ENCODE measurements around the gene TPSG1. TPM values are rescaled to one million over a fixed set of nuclear protein-coding genes. Genes with fewer than 3 reads are reported as not detected.

The TPSG1 gene
- total and polyA plus RNA-seq, 10 of the 15 experiments (the other 5 are each of a cell fraction or from before 2014, with no cell fraction given): not detected

DNA sequence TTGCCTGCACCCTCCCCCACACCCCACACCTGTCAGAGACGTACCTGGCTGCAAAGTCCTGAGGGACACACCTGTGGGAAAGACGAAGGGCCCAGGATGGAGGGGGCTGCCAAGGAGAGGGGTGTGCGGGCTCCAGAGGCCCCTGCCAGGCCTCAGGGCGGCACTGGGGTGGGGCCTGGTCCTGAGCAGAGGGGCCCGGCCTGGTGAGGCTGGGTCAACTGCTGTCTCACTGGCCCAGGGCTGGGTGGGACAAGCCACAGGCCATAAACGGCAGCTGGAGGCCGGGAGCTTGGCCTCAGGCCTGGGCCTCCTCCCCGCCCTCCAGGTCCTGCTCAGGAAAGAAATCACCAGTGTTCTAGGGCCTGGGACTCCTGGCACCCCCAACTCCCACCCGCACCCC, 510 bp downstream of the TPSG1 start:
- in situ Hi-C loops (cut with MboI) (no loop called here), intact Hi-C loops (cut with micrococcal nuclease; ENCODE audit: unreplicated experiment) (no loop called here)
- WGBS (ENCODE audit: insufficient coverage, insufficient replicate concordance, low lambda C conversion rate, missing lambda C conversion rate): 5% methylated on average over 9 of the region's 9 CpGs
- CTCF ChIA-PET: no interaction called here
- no peaks in the 10 kb centered on the region for H3K4me1 ChIP-seq (ENCODE audit: control insufficient read depth, insufficient read depth, low read length)
- BruUV-seq (replicated peaks): no TSS peak
- H3K27ac ChIP-seq (ENCODE audit: control insufficient read depth, insufficient read depth): no peak overlapping the region
- no peaks in the 10 kb centered on the region for H4K20me1 ChIP-seq (ENCODE audit: control insufficient read depth, insufficient read depth)
- ATAC-seq (no peak), DNase-seq (ENCODE audit: low read depth, low spot score) (no peak), FAIRE-seq (no peak)
- RAD21 ChIA-PET (ENCODE audit: unreplicated experiment): no interaction called here
- SMC1A ChIA-PET (ENCODE audit: uncharacterized antibody, unreplicated experiment): no interaction called here
- H3K4me2 ChIP-seq (ENCODE audit: control insufficient read depth, insufficient read depth): no peak overlapping the region
- no peaks in the 10 kb centered on the region for H3K9me3 ChIP-seq (replicated peaks; ENCODE audit: control insufficient read depth, insufficient read depth, low read length)
- no peaks in the 10 kb centered on the region for H3K79me2 ChIP-seq (ENCODE audit: control insufficient read depth, insufficient read depth, low read length)
- POLR2A ChIA-PET: no interaction called here
- no peak overlapping the region for H3K9ac ChIP-seq (ENCODE audit: control insufficient read depth, insufficient read depth, low read length)
- H2AFZ ChIP-seq (ENCODE audit: control insufficient read depth, low read depth, low read length): no peak overlapping the region
- H3K4me3 ChIP-seq: no peak overlapping the region
- H3K36me3 ChIP-seq (ENCODE audit: control insufficient read depth in 2 of 2, insufficient read depth in 2 of 2, low read length in 1 of 2): no peaks in the 10 kb centered on the region
- no peaks in the 10 kb centered on the region; a peak in 1 of 4 replicates for H3K27me3 ChIP-seq (replicated peaks in 1 of 2; ENCODE audit: control insufficient read depth in 2 of 2, insufficient read depth in 2 of 2, low read length in 1 of 2)
- no peak for TF ChIP-seq SIN3A (IDR thresholded peaks at IDR 0.05; ENCODE audit: low read depth, low read length)
- TF ChIP-seq CREB1 (IDR thresholded peaks at IDR 0.05; ENCODE audit: low read depth): no peak
- TF ChIP-seq CREM (IDR thresholded peaks at IDR 0.05; ENCODE audit: low read depth): no peak
- TF ChIP-seq RAD21 (IDR thresholded peaks at IDR 0.05; ENCODE audit: insufficient read depth, low read depth, low read length): no peak
- no peak for TF ChIP-seq ESRRA (IDR thresholded peaks at IDR 0.05; ENCODE audit: low read length)
- TF ChIP-seq NR2F1 (conservative IDR thresholded peaks at IDR 0.05): no peak
- TF ChIP-seq KLF5 (IDR thresholded peaks at IDR 0.05; ENCODE audit: partially characterized antibody): no peak
- TF ChIP-seq, protein P1, sequence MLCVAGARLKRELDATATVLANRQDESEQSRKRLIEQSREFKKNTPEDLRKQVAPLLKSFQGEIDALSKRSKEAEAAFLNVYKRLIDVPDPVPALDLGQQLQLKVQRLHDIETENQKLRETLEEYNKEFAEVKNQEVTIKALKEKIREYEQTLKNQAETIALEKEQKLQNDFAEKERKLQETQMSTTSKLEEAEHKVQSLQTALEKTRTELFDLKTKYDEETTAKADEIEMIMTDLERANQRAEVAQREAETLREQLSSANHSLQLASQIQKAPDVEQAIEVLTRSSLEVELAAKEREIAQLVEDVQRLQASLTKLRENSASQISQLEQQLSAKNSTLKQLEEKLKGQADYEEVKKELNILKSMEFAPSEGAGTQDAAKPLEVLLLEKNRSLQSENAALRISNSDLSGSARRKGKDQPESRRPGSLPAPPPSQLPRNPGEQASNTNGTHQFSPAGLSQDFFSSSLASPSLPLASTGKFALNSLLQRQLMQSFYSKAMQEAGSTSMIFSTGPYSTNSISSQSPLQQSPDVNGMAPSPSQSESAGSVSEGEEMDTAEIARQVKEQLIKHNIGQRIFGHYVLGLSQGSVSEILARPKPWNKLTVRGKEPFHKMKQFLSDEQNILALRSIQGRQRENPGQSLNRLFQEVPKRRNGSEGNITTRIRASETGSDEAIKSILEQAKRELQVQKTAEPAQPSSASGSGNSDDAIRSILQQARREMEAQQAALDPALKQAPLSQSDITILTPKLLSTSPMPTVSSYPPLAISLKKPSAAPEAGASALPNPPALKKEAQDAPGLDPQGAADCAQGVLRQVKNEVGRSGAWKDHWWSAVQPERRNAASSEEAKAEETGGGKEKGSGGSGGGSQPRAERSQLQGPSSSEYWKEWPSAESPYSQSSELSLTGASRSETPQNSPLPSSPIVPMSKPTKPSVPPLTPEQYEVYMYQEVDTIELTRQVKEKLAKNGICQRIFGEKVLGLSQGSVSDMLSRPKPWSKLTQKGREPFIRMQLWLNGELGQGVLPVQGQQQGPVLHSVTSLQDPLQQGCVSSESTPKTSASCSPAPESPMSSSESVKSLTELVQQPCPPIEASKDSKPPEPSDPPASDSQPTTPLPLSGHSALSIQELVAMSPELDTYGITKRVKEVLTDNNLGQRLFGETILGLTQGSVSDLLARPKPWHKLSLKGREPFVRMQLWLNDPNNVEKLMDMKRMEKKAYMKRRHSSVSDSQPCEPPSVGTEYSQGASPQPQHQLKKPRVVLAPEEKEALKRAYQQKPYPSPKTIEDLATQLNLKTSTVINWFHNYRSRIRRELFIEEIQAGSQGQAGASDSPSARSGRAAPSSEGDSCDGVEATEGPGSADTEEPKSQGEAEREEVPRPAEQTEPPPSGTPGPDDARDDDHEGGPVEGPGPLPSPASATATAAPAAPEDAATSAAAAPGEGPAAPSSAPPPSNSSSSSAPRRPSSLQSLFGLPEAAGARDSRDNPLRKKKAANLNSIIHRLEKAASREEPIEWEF (IDR thresholded peaks at IDR 0.05; ENCODE audit: insufficient replicate concordance, low read depth, low read length): no peak
- no peak for TF ChIP-seq ETV6 (conservative IDR thresholded peaks at IDR 0.05 in 1 of 2, IDR thresholded peaks at IDR 0.05 in 1 of 2; ENCODE audit: borderline replicate concordance in 1 of 2, low read depth in 1 of 2)
- no peak for TF ChIP-seq RFX5 (IDR thresholded peaks at IDR 0.05; ENCODE audit: low read depth, low read length)
- TF ChIP-seq, protein P2, sequence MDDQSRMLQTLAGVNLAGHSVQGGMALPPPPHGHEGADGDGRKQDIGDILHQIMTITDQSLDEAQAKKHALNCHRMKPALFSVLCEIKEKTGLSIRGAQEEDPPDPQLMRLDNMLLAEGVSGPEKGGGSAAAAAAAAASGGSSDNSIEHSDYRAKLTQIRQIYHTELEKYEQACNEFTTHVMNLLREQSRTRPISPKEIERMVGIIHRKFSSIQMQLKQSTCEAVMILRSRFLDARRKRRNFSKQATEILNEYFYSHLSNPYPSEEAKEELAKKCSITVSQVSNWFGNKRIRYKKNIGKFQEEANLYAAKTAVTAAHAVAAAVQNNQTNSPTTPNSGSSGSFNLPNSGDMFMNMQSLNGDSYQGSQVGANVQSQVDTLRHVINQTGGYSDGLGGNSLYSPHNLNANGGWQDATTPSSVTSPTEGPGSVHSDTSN (IDR thresholded peaks at IDR 0.05; ENCODE audit: insufficient replicate concordance, low read depth, low read length): no peak
- TF ChIP-seq POLR2A (IDR thresholded peaks at IDR 0.05; ENCODE audit: low read depth, low read length): no peak
- no peak for TF ChIP-seq ZBTB40 (IDR thresholded peaks at IDR 0.05; ENCODE audit: borderline replicate concordance)
- TF ChIP-seq WRNIP1 (IDR thresholded peaks at IDR 0.05; ENCODE audit: borderline replicate concordance, low read depth, low read length): no peak

Measured in GM12878 (cell line).